T-helper 22 cell (primary cell): Measurements from ENCODE around the gene HRG.

Experiments
- DNase-seq: peaks from one replicate; pipeline ENCODE4 v3.0.0-alpha.2; 2020; ENCODE audit warnings: low read depth

Gene HRG

GRCh38 chr3:186637686-186638085, 28.1 kb upstream of the HRG start:
- DNase-seq = no peak

GRCh38 chr3:186638259-186638658, 27.6 kb upstream of the HRG start:
- DNase-seq = no peak

DNA sequence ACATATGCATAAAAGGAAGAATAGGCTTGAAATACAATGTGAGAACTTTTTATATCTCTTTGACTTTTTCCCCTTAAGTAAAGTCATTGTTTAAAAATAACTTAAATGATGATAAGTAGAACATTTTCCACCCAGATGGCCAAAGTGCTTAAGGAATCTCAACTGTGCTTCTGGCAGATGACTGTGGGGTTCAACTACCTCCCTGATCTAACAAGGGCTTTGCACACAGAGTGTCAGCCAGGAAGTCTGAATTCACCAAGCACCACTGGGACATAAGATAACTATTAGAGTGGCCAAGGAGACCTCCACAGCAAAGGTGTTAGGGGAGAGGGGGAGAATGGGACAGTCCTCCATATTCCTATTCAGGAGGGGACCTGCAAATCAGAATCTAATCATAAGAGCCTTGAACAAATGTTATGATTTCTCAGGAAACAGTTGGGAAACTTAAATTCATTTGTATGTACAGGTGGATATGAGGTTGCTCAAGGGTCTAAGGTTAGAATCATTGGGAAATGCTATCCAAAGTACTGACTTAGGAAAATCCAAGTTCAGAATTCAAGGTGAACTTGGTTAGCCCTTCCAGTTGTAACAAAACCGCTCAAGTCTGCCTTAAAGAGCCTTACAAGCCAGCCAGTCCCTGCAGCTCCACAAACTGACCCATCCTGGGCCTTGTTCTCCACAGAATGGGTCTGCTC, 25.9 kb upstream of the HRG start, which contains the start of gene FETUB:
Gene FETUB (plus strand): TSS at position 622 of the 695 bp plus-strand sequence. CDS start 62 bp downstream, at position 684.
- no peak for DNase-seq

DNA sequence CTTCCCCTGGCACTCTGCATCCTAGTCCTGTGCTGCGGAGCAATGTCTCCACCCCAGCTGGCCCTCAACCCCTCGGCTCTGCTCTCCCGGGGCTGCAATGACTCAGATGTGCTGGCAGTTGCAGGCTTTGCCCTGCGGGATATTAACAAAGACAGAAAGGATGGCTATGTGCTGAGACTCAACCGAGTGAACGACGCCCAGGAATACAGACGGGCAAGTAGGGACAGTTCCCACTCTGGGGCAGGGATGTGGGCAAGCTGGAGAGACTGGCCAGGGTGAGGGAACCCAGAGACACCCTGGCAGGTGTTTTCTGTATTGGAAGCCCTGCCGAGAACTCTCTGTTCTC, 25.4 kb upstream of the HRG start:
- no peak for DNase-seq

DNA sequence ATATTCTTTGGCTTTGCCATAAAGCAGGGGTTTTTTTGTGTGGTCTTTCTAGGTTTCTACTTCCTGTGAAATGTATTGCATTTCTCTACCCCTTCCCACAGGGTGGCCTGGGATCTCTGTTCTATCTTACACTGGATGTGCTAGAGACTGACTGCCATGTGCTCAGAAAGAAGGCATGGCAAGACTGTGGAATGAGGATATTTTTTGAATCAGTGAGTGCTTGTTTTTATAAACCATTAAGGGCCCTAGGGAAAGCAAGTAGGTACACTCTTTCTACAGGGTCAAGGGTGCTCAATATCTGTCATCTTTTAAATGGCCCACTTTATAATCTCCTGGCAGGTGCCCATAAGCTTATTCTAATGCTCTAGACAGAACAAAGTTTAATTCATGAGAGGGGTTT, 24.9 kb upstream of the HRG start:
- no peak for DNase-seq

- no peak for DNase-seq
These were observed 23.8 kb upstream of the HRG start for GRCh38 chr3:186642014-186642413.

DNA sequence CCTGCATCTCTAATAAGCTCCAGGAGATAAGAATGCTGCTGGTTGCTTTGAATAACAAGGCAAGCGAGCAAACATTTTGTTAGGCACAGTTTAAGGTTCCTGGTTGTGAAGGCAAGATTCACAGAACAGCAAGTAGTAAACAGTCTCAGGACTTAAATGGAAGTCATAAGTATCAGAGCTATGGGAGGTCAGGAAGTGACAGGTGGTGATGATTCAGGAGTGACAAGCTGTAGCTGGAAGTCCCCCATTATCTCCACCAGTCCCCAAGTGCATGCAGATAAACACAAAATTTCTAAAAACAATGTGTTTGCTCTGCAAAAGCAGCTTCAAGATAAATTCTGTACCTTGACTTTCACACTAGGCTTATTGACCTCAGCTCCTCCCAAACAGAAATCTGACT, 22.3 kb upstream of the HRG start:
- no peak for DNase-seq

GRCh38 chr3:186644683-186645082, 21.1 kb upstream of the HRG start:
- DNase-seq = no peak

GRCh38 chr3:186646106-186646505, 19.7 kb upstream of the HRG start:
- no peak for DNase-seq

DNA sequence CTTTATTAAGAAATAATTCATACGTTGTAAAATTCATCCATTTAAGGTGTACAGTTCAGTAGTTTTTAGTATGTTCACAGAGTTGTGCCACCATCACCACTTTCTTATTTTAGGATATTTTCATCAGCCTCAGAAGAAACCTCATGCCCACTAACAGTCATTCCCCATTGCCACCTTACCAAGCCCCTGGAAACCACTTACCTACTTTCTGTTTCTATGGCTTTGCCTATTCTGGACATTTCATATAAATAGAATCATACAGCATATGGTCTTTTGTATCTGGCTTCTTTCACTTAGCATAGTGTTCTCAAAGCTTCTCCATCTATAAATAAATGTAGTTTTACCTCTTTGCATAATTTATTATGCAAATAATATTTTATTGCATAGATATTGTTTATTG, 19.0 kb upstream of the HRG start:
- DNase-seq = no peak

- no peak for DNase-seq
These were observed 17.0 kb upstream of the HRG start for GRCh38 chr3:186648851-186649250.

DNA sequence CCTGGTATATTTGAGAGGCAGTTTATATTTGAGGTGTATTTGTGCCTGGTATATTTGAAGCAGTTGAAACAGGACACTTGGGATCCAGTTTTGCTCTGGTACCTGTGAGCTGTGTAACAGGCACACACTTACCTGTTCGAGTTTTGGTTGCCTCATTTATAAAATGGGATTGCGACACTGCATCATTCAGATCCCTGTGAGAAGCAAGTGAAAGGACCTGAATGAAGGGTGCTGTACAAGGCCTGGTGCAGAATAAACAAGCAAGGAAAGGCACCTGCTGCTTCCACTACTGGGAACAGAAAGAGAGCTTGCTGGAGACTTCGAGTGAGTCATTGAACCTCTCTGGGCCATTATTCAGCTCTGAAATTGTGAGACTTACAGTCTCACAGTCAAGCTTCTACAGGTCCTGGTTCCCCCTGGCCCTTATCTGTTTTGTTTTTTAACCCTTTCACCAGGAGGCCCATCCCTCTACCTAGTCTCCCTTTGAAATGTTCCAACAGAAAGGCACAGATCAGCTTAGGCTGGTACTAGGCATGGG, 14.1 kb upstream of the HRG start:
- no peak for DNase-seq

DNA sequence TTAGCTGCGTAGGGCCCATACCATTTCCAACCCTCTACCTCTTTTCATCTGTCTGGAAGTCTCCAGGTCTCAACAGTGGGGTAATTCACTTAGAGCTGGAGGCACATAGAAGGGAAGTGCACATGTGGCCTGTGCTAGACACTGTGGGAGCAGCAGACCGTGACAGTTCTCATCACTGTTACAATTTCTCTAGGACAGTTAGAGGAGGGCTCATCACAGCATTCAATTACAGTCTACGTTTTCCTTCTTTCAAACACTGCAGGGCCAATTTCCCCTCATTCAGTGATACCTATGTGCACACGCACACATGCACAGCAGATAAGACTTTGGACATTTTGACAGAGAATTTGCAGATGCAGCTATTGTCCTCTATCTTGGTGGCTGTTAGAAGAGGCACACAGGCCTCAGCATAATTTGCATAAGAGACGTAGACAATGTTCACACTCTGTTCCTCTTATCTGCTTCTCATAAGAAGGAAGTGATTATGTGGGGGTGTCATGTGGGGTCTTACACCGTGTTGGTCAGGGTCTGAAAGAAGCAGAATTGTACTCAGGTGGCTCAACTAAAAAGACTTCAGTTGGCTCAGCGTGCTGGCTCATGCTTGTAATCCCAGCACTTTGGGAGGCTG, 12.6 kb upstream of the HRG start:
- DNase-seq = no peak

DNA sequence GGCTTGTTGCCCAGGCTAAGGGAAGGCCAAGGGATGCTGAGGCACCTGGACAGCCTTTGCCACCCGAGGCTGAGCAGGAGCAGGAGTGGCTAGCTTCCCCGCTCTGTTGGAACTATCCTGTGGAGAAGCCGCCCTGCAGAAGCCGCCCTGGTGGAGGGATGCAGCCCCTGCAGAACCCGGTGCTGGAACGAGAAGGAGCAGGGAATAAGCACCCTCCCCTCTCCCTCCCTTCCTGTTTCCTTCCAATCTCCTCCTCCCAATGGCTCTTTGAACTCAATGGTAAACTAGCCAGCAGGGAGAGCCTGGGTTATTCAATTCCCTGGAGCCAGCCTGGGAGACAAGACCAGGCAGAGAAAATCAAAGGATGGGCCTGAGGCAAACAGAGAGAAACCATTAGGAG, 11.8 kb upstream of the HRG start:
- DNase-seq = no peak

DNA sequence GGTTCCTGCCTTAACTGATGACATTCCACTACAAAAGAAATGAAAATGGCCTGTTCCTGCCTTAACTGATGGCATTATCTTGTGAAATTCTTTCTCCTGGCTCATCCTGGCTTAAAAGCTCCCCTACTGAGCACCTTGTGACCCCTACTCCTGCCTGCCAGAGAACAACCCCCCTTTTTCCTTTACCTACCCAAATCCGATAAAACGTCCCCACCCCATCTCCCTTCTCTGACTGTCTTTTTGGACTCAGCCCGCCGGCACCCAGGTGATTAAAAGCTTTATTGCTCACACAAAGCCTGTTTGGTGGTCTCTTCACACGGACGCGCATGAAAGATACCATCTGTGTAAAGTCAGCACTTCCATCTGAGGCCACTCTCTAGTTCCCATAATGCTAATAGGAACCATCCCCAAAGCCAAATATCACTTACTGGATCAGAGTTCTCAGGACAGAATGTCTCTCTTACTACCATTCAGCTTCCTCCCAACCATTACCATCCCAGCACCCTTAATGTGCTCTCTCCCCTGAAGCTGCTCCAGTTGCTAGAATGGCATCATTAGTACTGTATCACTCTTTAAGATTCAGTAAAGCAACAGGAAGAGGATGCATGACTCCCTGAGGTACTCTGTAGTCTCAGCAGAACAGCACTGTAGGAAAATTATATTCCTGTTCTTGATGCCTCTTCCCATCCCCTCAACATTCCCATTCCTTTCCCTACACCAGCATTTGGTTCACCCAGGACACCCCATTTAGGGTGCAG, 2.3 kb upstream of the HRG start:
- no peak for DNase-seq

GRCh38 chr3:186664119-186664495, 1.7 kb upstream of the HRG start:
- DNase-seq = no peak

DNA sequence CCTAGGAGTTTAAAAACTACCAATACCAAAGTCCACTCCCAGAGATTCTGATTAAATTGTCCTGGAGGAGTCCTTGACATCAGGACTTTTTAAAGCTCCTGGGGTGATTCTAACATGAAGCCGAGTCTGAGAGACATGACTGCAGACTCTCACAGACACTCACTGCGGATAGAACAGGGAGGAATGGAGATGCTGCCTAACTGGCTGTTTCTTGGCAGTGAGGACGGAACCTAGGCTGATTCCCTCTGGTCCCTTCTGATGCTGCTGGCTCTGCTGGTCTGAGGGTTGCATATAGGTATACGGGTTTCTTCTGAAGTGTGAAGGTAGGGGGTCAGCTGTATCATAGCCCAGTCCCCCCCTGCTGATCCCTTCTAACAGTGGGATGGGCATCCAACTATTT, 1.3 kb upstream of the HRG start:
- DNase-seq = no peak

DNA sequence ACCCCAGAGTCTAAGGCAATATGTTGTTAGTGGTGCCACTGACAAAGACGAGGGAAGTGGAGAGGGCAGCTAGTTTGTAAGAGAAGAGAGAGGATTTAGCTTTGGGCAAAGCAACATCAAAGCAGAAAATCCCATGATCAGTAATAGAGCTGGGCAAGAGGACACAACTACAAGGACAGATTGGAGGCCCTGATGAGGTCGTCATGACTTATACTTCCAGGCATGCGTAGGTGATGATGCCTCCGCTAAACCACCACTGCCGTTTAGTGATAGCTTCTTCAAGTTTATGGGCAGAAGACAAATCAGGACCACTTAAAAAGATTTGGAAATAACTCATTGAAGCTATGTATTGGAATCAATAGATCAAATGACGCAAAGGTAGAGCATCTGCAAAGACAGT, 2.6 kb downstream of the HRG start:
- no peak for DNase-seq

DNA sequence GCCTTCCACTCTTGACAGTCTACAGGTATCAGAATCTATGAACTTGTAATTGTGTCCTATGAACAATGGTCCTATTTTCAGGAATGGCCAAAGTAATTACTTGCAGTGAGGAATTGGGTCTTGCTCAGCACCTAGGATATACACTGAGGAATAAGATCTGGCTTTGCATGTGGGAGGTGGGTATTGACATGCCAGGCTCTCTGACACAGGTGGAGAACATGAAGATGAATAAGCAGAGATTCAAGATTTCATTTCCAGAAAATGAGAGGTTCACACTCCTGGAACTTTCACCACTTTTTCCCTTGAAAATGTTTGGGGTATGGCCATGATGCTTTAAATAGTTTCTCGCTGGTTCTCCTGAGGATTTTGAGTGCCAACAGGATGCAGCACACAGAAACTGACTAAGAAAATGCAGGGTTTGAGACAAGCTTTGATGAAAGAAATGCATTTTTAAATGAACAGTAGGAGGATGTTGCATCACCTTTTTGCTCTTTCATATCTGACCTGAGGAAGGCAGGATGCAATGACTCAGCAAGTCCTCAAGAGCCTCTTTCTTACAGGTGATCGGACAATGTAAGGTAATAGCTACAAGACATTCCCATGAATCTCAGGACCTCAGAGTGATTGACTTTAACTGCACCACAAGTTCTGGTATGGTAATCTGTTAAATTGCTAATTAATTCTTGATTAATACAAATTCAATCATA, 3.7 kb downstream of the HRG start:
- DNase-seq = no peak

DNA sequence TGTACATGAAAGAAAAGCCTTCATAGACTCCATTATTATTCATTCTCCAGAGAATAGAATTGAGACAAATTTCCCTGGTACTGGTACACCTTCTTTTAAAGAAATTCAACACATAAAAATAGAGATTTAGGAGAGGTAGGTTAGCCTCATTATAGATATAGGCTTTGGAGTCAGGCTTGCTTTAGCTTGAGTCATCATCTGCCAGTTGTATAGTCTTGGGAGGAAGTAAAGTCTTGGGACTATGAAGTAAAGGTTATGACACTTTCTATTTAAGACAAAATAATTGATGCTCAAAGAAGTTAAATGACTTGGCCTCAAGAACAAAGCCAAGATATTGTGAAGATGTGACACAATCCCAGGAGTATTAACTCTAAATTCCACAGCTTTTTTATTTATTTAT, 4.3 kb downstream of the HRG start:
- no peak for DNase-seq

DNA sequence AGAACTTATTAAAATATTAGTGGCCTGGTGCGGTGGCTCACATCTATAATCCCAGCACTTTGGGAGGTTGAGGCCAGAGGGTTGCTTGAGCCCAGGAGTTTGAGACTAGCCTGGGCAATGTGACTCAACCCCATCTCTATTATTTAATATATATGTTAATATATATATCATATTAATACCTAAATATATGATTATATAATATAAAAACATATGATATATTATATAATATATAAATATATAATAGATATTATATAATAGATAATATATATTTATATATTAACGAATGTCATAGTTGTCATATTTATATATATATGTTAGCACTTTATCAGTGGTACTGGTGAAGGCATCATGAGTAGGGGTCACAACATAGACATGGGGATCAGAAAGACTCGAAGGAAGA, 5.2 kb downstream of the HRG start:
- no peak for DNase-seq

GRCh38 chr3:186678604-186679003, 12.8 kb downstream of the HRG start:
- DNase-seq = no peak

GRCh38 chr3:186679151-186679550, 13.3 kb downstream of the HRG start:
- DNase-seq = no peak
